GM13977 (cell line): Measurements from ENCODE around the gene ARID5B.

Source experiments
- DNase-seq: peaks from one replicate; pipeline ENCODE4 v3.0.0; 2012; ENCODE audit warnings: low spot score
- in situ Hi-C: fragments of 300-500 bp; cut with MboI; formaldehyde crosslinking; loops from one replicate; pipeline ENCODE4 v1.12.0; 2022; ENCODE audit warnings: low sequenced_read_pairs, low pct_unique_long_range_greater_than_20kb, mixed read lengths, inconsistent platforms; ENCODE audit not compliant: unreplicated experiment
- TF ChIP-seq, protein P1 (sequence below): IDR thresholded peaks from 2 replicates; pipeline ENCODE4 v1.5.1; 2012; ENCODE audit warnings: mild to moderate bottlenecking, control low read depth; ENCODE audit not compliant: insufficient read depth; ENCODE audit errors: extremely low read depth, missing control alignments

ARID5B gene

DNA sequence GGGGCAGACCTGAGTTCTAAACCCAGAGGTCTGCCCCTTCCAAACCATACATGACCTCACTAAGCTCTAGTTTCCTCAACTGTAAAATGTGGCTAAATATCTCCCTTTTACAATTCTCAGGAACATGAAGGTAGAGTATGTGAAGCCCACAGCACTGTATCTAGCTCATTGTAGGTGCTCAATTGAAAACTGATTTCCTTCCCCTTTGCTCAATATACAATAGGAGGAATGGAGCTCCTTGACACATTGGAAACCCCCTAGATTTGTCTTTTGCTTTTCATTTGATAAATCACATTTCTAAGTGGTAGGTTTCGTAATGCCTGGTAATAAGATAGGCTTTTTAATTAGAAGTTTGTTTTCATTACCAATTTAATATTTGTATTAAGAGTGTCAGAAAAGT lies 153.3 kb downstream of the ARID5B start:
- TF ChIP-seq, protein P1, sequence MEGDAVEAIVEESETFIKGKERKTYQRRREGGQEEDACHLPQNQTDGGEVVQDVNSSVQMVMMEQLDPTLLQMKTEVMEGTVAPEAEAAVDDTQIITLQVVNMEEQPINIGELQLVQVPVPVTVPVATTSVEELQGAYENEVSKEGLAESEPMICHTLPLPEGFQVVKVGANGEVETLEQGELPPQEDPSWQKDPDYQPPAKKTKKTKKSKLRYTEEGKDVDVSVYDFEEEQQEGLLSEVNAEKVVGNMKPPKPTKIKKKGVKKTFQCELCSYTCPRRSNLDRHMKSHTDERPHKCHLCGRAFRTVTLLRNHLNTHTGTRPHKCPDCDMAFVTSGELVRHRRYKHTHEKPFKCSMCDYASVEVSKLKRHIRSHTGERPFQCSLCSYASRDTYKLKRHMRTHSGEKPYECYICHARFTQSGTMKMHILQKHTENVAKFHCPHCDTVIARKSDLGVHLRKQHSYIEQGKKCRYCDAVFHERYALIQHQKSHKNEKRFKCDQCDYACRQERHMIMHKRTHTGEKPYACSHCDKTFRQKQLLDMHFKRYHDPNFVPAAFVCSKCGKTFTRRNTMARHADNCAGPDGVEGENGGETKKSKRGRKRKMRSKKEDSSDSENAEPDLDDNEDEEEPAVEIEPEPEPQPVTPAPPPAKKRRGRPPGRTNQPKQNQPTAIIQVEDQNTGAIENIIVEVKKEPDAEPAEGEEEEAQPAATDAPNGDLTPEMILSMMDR: no peak
- in situ Hi-C loops: no loop called here
- no peak for DNase-seq

GRCh38 chr10:62056219-62056618 lies 154.7 kb downstream of the ARID5B start:
- in situ Hi-C loops: no loop called here
- TF ChIP-seq, protein P1: no peak
- no peak for DNase-seq

GRCh38 chr10:62056698-62057097 lies 155.2 kb downstream of the ARID5B start:
- TF ChIP-seq, protein P1: no peak
- in situ Hi-C loops: no loop called here
- no peak for DNase-seq

DNA sequence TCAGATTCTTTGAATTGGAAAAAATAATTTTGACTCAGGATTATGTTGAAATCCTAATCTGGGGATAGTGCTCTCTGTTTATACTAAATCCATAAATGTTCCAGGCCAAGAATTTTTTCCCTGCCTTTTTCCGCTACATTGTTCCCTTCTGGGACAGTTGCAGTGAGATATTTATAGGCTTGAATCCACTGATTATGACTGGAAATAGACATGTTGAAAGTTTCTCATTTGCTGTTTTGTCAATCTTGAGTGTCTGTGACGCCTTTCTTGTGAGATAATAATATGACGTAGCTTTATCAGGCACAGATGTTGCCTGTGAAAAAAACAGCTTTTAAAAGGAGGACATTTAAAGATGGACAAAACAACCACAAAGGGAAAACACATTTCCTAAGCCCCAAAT lies 155.9 kb downstream of the ARID5B start:
- no peak for DNase-seq
- in situ Hi-C loops: no loop called here
- TF ChIP-seq, protein P1: no peak

DNA sequence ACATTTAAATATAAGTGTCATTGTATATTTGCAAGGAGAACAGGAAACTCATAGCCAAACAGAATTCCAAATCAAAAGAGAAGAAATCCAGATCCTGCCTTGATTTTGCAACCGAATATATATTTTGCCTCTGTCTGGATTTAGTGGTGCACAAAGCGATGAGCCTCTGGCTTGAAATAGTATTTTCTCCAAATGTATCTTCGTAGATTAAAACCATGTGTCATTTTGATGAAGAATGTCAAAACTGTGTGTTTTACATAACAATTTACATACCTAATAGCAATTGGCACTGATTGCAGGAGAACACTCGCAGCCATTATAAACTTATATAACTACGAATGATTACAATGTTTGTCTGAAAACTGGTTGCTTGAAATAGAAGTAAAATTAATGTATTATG lies 156.4 kb downstream of the ARID5B start:
- TF ChIP-seq, protein P1: no peak
- in situ Hi-C loops: no loop called here
- DNase-seq: no peak

- no peak for DNase-seq
- TF ChIP-seq, protein P1: no peak
- in situ Hi-C loops: no loop called here
Measured at GRCh38 chr10:62058476-62058875, 157.0 kb downstream of the ARID5B start.

DNA sequence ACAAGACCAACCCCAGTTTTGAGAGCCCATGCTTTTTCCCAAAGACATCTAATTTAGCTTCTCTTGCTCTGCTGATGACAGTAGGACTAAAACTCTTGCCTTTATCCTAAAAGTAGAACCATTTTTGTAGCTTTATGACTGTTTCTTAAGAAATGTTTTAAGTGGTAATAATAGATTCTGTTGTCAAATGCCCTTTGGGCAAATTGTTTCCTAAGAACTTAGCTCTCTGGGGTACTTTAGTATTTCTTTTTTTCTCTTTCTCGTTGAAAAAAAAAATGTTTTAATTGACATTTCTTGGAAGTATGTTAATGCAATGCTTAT lies 157.4 kb downstream of the ARID5B start:
- no peak for DNase-seq
- TF ChIP-seq, protein P1: no peak
- in situ Hi-C loops: no loop called here
